DND-41 (cell line): ENCODE results near the gene FOXP1.

ENCODE experiments used
- EZH2 ChIP-seq: IDR thresholded peaks from 3 replicates; pipeline ENCODE4 v1.6.1; 2012; ENCODE audit warnings: borderline replicate concordance, low read depth, mild to moderate bottlenecking, moderate library complexity, low read length, inconsistent platforms; ENCODE audit not compliant: severe bottlenecking
- TF ChIP-seq, protein P1 (sequence below): IDR thresholded peaks from 2 replicates; pipeline ENCODE4 v1.5.1; 2012; ENCODE audit warnings: borderline replicate concordance, low read length, moderate library complexity, mild to moderate bottlenecking; ENCODE audit not compliant: poor library complexity, severe bottlenecking; ENCODE audit errors: extremely low read depth

DNA sequence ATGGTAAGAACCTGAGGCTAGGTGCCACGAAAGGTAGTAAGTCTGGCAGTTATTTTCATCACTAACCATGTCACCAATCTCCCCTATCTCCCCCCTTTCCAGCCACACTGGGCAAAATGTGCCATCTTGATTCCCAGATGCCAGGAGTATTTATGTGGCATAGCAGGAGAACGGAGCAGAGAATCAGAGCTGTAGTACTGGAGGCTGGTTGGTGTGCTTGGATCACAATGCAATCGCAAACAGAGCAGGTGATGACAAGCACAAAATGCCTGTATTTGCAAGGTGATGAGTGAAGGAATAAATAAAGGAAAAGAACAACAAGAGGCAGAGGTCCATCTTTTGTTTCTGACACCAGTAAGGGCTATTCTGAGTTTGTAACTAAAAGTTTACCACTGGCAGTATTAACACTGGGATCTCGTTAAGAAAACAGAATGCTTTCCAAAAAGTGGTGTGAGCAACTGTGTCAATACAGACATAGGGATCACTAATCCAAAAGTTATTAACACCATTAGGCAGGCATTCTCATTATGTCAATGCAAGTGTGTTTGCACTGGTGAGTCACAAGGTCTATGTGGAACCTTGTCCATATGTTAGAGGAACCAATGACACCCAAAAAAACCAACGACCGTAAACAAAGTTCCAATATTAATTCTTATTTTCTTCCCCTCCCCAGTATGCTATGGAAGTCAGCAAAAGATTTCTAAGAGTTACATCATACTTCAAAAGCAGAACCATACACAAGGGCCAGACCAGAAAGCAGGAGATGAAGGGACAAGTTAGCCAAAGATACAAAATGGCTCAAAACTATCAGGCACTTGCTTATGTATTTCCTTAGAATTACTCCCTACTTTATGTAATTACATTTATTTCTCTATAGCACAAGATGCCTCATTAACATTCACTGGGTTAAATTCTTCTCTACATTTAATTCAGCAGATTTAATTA is 556.6 kb downstream of the FOXP1 start:
- TF ChIP-seq EZH2: no peak
- TF ChIP-seq, protein P1, sequence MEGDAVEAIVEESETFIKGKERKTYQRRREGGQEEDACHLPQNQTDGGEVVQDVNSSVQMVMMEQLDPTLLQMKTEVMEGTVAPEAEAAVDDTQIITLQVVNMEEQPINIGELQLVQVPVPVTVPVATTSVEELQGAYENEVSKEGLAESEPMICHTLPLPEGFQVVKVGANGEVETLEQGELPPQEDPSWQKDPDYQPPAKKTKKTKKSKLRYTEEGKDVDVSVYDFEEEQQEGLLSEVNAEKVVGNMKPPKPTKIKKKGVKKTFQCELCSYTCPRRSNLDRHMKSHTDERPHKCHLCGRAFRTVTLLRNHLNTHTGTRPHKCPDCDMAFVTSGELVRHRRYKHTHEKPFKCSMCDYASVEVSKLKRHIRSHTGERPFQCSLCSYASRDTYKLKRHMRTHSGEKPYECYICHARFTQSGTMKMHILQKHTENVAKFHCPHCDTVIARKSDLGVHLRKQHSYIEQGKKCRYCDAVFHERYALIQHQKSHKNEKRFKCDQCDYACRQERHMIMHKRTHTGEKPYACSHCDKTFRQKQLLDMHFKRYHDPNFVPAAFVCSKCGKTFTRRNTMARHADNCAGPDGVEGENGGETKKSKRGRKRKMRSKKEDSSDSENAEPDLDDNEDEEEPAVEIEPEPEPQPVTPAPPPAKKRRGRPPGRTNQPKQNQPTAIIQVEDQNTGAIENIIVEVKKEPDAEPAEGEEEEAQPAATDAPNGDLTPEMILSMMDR: no peak
